Inflammatory macrophage treated with lipopolysaccharide for 4 hours (primary cell): ENCODE measurements around the gene C14orf132.
A peak's percentile ranks its signal among the peaks of the same experiment; 100 is the strongest.
"Not testable (repeated sequence)": the region's sequence is repeated elsewhere in the genome, so short reads cannot be mapped to it uniquely, and the experiment has no call there.

Experiments used
- DNase-seq: peaks from one replicate; pipeline ENCODE4 v3.0.0-alpha.2; 2020

C14orf132 gene

DNA sequence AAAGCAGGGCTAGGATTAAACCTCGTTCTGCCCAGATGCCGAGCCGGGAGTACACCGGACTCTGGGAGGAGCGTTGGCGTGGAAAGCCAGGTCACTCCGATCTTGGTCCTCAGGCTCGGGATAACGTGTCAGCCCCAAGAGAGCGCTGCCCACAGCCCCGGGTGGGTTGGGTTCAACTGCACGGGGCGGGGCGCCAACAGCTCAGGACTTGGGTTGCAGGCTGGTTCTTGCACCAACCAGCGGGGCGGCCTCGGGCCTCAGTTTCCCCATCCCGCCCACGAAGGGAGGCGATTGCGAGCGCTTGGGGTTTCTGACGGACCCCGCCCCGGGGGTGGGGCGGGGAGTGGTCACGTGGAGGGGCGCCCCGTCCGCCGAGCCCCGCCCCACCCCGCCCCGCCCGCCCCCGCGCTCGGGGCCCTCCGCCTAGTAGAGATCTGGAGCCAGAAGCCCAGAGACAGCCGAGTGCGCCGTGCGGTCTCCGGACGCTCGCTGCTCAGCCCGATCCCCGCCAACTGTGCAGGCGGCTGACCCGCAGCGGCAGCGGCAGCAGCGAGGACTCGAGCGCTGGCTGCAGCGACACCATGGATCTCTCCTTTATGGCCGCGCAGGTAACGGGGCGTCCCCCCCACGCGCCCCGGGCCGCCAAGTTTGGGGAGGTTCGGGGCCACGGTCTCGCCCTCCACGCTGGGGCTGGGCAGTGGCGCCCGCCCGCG lies at the start of gene C14orf132:
Gene C14orf132, plus strand, starts transcription at position 443 of the 713 bp plus-strand sequence. Its CDS starts 139 bp downstream, at position 582.
- DNase-seq, result no peak

DNA sequence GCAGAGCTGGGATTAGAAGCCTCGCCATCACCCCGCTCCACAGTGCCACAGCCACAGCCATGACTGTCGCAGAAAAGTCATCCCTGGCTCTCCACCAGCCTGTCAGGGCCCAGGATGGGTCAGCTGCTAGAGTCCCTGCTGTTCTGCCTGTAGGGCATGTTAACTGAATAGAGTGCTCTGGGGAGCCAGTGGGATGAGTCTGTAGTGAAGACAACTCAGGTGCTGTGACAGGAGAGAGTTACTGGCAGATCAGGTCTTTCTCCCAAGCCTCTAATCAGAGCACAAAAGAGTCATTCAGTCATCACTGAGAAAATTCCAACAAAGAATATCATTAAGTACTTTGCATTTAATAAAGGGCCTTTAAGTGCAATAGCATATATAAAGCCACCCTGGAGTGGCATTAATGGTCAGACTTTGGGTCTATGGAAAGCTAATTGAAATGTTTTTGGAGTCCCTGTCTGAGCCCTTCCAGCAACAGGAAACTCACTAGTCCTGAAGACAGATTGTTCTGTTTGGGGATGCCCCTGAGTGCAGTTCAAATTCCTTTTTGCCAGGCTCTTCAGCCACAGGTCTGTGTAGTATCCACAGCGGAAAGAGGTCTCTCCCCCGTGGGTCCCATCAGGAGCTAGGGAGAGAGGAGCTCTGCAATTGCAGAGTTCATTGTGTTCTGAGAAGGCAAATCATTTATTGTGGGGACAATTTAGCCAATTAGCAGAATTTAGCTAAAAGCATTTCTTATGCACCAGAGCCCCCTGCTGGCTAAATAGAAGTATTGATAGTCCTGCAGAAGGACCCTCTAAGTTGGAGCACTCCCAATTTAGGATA lies 45.2 kb upstream of the C14orf132 start:
- peak; percentile 25 for DNase-seq

DNA sequence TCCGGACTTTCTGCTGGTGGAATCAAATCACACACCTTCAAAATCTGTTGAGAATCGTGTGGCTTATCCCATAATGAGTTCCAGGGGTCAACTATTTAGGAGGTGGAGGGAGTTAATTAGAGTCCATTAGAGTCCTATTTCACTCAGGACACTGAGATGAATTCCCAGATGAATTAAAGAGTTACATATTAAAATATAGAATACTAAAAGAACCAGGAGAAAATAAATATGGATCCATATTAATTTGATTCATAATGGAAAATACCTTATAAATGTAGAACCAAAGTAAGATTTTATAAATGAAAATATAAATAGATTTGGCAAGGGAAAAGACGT lies 44.6 kb upstream of the C14orf132 start:
- DNase-seq, result no peak

DNA sequence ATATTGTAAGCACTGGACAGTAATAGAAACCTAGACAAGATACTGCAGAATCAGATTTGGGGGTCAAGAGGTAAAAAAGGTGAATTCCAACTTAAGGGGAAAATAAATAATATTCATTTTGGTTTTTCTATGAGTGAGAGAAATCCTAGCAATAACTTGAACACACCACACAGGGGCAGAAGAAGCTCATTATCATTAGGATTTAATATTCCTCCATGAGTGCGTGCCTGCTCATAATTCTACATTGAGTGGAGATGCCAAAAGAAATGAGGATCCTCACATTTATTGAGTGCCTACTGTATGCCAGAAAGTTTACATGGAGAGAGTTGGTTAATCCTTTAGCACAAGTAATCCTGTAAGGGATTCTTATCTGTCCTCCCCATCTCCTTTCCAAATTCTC lies 40.5 kb upstream of the C14orf132 start:
- no peak for DNase-seq

DNA sequence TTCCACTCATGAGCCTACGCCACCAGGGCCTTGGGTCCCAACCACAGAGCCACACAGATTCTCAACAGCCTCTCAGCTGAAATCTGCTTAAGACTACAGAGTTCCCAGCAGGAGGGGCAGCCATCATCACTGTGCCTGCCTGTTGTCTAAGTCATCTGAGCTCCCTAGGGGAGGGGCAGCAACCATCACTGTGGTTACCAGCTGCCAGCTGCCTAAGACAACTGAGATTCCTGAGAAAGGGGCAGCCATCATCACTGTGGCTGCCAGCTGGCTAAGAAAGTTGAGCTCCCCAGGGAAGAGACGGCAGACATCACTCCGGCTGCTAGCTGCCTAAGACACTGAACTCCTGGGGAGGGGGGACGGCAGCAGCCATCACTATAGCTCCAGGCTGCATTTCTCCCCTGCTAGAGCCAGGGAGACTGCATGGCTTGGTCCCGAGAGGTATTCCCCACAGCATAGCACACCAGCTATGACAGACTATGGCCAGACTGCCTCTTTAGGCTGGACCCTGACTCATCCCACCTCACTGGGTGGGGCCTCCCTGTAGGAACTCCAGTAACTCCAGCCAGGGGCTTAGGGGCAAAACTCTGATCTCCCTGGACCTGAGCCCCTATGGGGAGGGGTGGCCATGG lies 37.2 kb upstream of the C14orf132 start:
- DNase-seq, result no peak

DNA sequence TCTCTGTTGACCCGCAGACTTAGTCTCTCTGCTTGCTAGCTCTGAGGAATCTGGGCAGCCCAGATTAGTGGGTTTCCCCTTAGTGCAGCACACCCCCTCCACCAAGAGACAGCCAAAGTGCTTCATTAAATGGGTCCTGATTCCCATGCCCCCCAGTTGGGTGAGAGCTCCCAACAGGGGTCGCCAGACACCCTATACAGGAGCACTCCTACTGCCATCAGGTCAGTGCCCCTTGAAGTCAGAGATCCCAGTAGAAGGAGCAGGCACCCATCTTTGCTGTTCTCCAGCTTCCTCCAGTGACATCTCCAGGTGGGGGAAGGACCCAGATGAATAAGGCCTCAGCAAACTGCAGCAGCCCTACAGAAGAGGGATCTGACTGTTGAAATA lies 36.7 kb upstream of the C14orf132 start:
- no peak for DNase-seq

DNA sequence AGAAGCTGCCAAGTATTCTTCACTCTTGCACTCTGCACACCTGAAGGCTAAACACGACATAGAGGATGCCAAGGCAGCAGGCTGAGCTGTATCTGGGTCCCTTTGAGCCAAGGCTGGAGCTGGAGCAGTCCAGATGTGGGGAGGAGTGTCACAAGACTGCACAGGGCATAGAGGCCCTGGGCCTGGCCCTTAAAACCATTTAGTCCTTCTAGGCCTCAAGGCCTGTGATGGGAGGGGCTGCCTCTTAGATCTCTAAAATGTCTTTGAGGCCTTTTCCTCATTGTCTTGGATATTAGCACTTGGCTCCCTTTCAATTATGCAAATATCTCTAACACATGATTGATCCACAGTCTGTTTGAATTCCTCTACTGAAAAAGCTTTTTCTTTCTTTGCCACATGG lies 28.0 kb upstream of the C14orf132 start:
- no peak for DNase-seq

DNA sequence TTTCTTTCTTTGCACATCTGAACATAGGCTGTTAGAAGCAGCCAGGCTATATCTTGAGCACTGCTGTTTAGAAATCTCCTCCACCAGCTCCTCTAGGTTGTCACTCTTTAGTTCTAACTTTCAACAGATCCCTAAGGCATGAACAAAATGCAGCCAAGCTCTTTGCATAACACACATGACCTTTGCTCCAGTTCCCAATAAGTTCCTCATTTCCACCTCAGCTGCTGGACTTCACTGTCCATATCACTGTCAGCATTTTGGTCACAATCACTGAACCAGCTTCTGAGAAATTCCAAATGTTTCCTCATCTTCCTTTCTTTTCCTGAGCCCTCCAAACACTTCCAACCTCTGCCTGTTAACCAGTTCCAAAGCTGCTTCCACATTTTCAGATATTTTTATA lies 27.6 kb upstream of the C14orf132 start:
- peak; percentile 29 for DNase-seq

DNA sequence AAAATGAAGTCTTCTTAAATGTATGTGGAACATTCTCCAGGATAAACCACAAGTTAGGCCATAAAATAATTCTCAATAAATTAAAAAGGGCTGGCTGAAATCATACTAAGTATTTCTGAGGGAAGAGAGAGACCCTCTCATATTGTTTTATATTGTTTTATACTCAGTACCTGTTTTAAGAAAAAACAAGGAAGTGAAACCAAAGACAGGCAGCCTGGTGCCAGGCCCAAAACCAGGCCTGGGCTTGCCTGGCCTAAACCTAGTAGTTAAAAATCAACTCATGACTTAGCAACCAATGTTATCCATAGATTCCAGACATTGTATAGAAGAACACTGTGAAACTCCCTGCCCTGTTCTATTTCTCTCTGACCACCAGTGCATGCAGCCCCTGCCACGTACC lies 26.4 kb upstream of the C14orf132 start:
- DNase-seq, result not testable (repeated sequence)

DNA sequence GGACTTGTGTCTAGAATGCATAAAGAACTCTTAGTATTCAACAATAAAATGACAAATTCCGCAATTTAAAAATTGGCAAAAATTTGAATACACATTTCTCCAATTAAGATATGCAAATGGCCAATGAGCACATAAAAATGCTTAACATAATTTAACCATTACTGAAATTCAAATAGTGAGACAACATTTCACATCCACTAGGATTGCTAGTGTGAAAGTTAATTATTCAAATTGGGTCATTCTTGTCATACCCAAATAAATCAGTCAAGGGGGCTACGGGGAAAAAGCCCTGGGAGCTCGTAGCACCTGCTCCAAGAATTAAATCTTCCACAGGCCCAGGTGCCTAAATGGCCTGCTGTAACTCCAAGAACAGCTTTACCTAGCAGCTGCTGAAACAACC lies 25.0 kb upstream of the C14orf132 start:
- no peak for DNase-seq

DNA sequence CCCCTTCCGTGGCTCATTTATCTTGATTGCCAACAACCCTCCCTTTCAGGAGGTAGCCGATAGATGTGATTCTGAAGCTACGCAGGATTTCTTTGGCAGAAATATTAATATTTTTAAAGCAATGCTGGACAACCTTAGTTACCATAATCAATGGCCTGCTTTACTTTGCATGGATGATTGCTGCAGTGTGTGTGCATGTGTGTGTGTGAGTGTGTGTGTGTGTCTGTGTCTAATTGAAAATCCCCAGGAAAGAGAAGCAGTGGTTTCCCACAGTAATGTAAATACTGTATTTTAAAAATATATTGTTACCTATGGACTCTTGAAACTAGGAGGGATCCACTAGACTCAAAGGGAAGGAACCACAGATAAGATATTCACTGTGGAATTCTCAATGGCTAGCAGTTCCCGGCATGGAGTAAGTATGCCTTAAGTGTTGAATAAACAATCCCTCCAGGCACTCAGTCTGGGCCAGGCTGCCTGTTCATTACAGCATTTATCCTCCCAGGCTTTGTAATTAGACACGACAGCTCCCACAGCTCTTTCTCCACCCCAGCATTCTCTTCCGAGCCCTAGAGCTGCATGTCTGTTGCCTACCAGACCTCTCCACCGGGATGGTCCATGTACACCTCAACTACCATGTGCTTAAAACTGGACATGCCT lies 22.5 kb upstream of the C14orf132 start:
- DNase-seq, result no peak

DNA sequence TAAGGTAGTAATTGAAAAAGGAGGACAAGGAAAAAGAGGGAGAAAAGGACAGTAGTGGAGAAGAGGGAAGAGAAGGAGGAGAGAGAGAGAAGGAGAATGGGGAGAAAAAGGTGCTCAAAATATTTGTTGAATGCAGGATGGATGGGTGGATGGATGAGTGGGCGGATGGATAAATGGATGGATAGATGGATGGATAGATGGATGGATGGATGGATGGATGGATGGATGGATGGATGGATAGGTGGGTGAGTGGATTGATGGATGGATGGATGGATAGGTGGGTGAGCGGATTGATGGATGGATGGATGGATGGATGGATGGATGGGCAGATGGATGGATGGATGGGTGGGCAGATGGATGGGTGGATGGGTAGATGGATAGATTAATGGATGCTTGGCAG lies 21.3 kb upstream of the C14orf132 start:
- DNase-seq, result no peak

DNA sequence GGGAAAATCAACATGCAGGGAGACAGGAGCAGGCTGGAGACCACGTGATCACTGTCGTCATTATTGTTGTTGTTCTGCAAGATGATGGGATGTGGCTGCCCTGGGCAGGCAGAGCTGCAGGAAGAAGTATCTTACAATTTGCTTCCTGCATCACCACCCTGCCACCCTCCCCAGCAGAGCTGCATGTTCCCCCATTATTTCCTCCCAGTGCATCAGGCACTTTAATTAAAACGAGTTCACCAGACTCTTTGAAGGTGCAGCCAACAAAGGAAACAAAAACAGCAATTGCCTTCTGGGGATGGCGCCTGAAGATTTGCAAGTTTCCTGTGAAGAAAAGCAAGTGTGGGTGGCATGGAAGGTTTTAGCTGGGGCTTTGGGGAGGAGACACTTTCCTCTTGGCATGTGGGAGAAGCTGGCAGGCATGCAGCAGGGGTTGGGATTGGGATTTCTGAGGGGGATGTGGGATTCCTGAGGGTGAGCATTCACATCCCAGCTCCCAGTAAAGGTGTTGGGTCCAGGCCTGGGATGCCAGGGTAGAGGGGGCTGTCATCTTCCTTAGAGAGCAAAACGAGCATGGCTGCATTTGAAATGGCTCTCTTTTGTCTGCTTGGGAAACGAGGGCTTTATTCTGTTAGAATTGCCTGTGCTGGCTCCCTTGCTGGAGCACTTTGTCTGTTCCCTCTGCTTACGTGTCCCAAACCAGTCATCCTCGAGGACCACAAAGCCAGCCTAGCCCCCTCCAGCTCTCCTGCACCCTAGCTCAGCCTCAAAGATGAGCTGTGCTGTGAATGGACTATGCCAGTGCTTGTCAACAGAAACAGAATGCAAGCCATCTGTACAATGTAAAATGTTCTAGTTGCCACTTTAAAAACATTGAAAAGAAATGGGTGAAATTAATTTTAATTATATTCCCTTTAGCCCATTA lies 11.5 kb upstream of the C14orf132 start:
- DNase-seq, result no peak

DNA sequence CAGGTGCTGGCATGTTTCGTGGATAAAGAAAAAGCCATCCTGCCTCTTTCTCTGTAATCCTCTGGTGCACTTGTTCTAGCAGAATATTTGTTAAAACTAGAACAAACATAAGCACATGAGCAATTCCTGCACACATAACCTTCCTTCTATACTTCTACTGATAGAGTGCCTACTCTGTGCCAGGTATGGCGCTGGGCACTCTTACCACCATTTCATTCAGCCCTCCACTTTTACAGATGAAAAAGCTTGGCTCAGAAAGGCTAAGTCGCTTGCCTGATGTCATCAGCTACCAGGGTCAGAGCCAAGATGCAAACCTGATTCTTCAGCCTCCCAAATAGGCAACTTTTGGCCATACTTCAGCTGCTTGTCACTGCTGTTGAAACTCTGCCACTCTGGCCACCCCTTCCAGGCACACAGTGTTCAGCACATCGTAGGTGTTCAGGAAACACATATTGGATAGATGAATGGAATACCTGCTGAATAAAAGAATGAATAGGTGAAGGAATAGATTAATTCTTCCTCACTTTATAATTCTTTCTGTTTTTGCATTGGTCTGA lies 10.0 kb upstream of the C14orf132 start:
- no peak for DNase-seq

DNA sequence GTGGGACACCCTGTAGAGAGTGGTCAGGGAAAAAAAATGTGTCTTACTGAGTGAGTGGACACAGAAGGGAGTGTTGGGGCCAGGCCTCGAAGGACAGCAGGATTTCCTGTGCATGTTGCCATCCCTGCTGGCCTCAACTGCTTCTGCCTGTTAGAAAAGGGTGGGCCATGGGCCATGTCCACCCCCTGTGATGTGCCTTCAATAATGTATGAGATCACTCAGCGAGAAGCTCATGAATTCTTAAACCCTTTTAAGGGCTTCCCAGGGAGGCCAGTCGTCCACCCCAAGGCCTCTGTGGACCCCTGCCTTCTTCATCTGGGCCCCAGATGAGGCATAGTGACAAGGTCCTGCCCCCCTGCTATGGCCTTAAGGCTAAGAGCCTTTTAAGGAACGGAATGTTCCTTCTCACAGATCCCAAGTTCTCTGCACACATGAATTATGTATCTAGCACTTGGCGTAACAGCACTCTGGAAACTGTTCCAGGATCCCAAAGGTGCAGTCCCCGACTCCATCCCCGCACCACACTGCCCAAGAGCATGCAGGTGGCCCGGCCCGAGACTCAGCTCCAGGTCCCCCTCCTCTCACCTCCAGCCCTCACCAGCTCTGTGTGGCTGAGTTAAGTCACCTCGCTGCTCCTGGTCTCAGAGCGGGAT lies 8.9 kb upstream of the C14orf132 start:
- DNase-seq, result no peak

DNA sequence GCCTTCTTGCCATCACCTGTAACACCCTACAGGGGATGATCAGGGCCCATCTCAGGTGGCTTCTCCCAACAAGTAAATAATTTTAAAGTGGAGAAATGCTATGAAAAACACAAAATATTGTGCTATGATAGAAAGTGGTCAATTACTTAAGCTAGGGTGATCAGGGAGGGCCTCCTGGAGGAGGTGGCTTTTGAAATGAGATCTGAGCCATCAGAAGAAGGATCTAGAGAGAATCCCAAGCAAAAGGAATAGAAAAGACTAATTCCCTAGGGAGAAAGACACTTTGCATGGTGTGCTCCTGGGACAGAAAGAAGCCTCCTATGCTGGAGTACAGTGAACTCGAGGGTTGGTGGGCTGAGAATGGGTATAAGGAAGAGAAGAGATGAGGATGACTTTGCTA lies 7.5 kb upstream of the C14orf132 start:
- DNase-seq, result no peak

DNA sequence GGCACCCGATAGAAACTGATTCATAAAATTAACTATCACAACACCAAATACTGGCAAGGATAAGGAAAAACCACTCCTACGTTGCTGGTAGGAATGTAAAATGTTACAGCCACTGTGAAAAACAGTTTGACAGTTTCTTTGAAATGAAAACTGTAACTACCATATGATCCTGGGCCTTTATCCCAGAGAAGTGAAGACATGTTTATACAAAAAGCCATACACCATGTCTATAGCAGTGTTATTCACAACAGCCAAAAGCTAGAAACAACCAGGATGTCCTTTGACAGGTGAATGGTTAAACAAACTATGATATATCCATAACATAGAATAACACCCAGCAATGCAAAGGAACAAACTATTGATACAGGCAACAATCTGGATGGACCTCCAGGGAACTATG lies 3.7 kb upstream of the C14orf132 start:
- DNase-seq, result no peak

DNA sequence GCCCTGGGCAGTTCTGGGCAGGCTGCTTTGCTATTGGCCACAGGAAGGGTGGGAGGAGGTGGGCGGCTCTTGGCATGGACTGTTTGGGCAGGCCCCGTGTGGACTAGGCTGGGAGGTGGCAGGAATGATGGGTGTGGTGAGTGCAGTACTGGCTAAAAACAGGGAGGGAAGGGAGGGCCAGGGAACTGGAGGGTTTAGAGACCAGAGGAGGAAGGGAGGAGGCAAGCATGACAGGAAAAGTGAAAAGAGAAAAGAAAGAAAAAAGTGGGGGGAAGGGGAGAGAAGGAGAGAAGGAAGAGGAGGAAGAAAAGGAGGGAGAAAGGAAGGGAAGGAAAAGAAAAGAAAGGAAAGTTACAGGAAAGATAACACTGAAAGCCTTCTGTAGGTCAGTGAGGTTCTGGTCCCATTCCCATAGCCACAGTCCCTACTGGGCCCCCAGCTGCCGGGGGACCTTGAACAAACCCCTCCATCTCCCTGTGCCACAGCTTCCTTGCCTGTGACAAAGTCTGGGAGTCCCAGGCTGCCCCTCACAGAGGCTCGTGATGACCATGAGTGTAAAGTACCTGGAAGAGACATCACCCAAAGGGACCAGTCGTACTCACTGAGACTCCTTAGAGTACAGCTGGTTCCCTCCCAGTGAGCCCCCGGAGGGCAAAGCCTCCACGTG lies 1.1 kb upstream of the C14orf132 start:
- DNase-seq, result no peak

DNA sequence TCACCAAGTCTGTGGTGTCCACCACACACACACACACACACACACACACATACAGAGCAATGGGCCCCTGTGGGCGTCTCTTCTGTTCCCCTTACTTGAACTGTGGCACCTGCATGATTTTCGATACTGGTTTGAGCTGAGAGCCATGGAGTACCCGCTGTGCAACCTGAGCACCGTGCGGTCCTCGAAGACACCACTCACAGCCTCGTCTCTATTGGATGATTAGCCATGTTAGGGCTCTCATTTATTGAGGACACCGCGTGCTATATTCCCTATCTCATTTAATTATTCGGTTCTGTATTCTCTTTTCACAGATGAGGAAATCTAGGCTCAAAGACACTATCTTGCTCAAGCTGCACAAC lies 623 bp upstream of the C14orf132 start:
- DNase-seq, result no peak

DNA sequence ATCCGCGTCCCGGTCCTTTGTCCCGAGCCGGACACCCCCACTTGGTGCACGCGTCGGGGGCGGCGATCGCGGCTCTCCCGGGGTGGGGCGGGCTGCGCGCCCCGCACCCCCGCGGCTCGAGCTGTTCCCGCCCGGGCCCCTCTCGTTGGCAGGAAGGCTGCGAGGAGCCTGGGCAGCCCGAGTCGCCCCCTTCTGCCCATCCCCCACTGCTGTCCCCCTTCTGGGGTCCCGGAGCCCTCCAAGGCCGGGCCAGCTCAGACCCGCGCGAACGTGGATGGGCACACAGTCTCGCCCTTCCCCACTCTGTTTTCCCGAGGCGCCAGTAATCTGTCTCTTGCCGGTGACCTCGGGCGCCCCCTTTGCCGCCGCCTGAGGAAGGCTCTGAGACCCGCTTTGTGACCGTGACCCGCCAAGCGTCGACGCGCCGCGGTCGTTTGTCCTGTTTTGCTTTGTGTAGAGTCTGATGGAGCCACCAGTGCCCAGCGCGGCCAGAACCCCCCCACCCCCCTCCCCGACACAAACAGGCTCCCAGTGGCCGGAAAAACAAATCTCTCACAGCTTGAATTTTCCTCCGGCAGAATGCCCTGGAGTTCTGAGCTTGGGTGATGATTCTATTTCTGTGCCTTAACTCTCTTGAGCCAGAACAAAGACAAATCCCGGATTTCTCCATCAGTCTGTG lies 610 bp downstream of the C14orf132 start:
- DNase-seq, result no peak
